ENCODE results near the gene KCTD12. TPM values are rescaled to one million over a fixed set of nuclear protein-coding genes. Genes with fewer than 3 reads are reported as not detected.

Gene KCTD12
- total RNA-seq, 2 experiments from 2014 or later, result 6.1 to 6.7 TPM

DNA sequence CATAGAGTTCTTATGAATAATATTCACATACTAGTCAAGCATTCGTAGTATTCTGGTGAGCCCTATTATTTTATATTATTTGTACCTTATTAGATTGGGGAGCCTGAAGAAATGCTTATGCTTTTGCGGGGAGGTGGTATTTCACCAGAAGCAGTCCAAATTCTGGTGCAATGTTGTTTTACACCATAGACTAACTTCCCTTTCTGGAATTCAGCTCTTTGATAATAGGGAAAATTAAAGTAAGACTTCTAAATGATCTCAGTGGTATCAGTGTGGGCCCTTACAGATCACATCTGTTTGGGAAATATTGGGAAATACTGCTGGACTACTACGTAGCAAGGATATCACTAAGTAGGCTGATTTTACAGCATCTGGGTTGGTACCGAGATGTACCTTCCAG is 34.2 kb downstream of the KCTD12 start:
- Mint-ChIP-seq H3K4me1 (ENCODE audit: low read depth) (peaks cover 2% of the 10 kb centered on the region), H3K27ac (no peak overlapping the region), H3K27me3 (peaks cover 2% of the 10 kb centered on the region), H3K36me3 (no peaks in the 10 kb centered on the region), H3K9me3 (no peaks in the 10 kb centered on the region), H3K4me3 (no peak overlapping the region)
- intact Hi-C loops (cut with micrococcal nuclease), result no loop called here
- POLR2A ChIA-PET, result no interaction called here
- CTCF ChIA-PET, result no interaction called here
- no peak for DNase-seq

GRCh38 chr13:76849493-76849892 is 36.7 kb downstream of the KCTD12 start:
- intact Hi-C loops (cut with micrococcal nuclease), result no loop called here
- peaks cover 2% of the 10 kb centered on the region for H3K27me3 Mint-ChIP-seq
- H3K9me3 Mint-ChIP-seq, result no peaks in the 10 kb centered on the region
- H3K4me3 Mint-ChIP-seq, result no peak overlapping the region
- H3K4me1 Mint-ChIP-seq (ENCODE audit: low read depth), result no peaks in the 10 kb centered on the region
- no peaks in the 10 kb centered on the region for H3K36me3 Mint-ChIP-seq
- CTCF ChIA-PET, result interaction anchor here (0.6 kb wide), 1 partner anchor 42 kb away, joined by 3 read pairs; no protein-coding TSS in a partner anchor
- no peak overlapping the region for H3K27ac Mint-ChIP-seq
- no peak for DNase-seq
- POLR2A ChIA-PET, result no interaction called here

DNA sequence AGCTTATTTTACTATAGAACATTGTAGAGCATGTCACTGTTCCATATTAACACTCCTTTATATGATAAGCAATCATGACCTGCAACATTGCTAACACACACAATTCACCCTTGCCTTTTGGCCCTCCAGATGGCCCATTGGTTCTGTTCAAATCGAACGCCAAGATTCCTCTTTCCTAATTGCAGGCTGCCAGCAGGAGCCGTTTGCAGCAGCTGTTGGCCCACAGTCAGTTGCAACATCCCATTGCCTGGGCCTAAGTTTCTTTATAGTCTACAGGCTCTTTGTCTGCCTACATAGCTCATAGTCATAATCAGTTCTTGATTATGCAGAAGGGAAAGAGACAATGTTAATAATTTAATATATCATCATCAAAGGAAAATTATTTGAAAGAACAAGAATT is 37.6 kb downstream of the KCTD12 start:
- ChIA-PET POLR2A (no interaction called here), CTCF (interaction anchor here (0.6 kb wide), 1 partner anchor 43 kb away, joined by 3 read pairs; no protein-coding TSS in a partner anchor)
- intact Hi-C loops (cut with micrococcal nuclease), result no loop called here
- DNase-seq, result no peak
- Mint-ChIP-seq H3K4me1 (ENCODE audit: low read depth) (no peaks in the 10 kb centered on the region), H3K9me3 (no peaks in the 10 kb centered on the region), H3K27me3 (peaks cover 2% of the 10 kb centered on the region), H3K36me3 (no peaks in the 10 kb centered on the region), H3K27ac (no peak overlapping the region), H3K4me3 (no peak overlapping the region)

GRCh38 chr13:76846363-76846762 is 39.8 kb downstream of the KCTD12 start:
- POLR2A ChIA-PET, result no interaction called here
- DNase-seq, result no peak
- H3K36me3 Mint-ChIP-seq, result no peaks in the 10 kb centered on the region
- no peaks in the 10 kb centered on the region for H3K4me1 Mint-ChIP-seq (ENCODE audit: low read depth)
- no peaks in the 10 kb centered on the region for H3K9me3 Mint-ChIP-seq
- no peak overlapping the region for H3K27ac Mint-ChIP-seq
- CTCF ChIA-PET, result no interaction called here
- peaks cover 2% of the 10 kb centered on the region for H3K27me3 Mint-ChIP-seq
- no peak overlapping the region for H3K4me3 Mint-ChIP-seq
- intact Hi-C loops (cut with micrococcal nuclease), result no loop called here

DNA sequence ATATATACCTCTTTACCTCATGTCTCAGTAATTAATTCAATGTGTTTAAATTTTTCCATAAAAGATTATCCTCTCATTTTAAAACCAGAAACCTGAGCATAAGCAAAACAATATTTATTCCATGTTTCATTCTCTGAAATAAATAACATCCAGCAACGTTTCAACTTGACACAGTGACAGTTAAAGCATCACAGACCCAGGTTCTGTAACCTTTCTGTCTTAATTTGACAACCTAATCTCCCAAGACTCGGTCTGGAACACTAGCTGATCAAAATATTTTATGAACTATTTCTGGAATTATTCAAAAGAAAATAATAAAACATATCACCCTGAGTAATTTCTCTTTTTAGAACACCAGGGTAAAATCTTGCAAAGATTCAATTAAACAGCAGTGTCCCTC is 40.3 kb downstream of the KCTD12 start:
- DNase-seq, result no peak
- CTCF ChIA-PET, result no interaction called here
- POLR2A ChIA-PET, result no interaction called here
- intact Hi-C loops (cut with micrococcal nuclease), result no loop called here
- H3K27ac Mint-ChIP-seq, result no peak overlapping the region
- no peaks in the 10 kb centered on the region for H3K9me3 Mint-ChIP-seq
- H3K4me3 Mint-ChIP-seq, result no peak overlapping the region
- H3K4me1 Mint-ChIP-seq (ENCODE audit: low read depth), result no peaks in the 10 kb centered on the region
- peaks cover 2% of the 10 kb centered on the region for H3K27me3 Mint-ChIP-seq
- no peaks in the 10 kb centered on the region for H3K36me3 Mint-ChIP-seq

DNA sequence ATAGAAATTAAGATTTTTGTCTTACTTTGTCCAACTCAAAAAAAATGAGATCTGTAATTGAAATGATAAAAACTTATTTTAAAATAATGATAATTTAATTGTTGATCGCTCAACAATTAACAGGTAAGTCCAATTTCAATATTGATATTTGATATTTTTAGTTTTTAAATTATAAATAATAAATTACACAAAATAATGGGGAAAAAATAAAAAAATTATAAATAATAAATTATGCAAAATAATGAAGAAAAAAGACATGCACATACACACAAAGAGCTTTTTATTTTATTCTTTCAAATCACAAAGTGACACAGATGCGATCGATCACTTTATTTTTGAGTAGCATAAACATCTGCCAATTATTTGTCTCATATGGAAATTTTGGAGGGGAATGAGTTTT is 40.8 kb downstream of the KCTD12 start:
- Mint-ChIP-seq H3K9me3 (no peaks in the 10 kb centered on the region), H3K36me3 (no peaks in the 10 kb centered on the region), H3K4me3 (no peak overlapping the region), H3K4me1 (ENCODE audit: low read depth) (no peaks in the 10 kb centered on the region), H3K27me3 (peaks cover 2% of the 10 kb centered on the region), H3K27ac (no peak overlapping the region)
- CTCF ChIA-PET, result no interaction called here
- intact Hi-C loops (cut with micrococcal nuclease), result no loop called here
- no peak for DNase-seq
- POLR2A ChIA-PET, result no interaction called here

DNA sequence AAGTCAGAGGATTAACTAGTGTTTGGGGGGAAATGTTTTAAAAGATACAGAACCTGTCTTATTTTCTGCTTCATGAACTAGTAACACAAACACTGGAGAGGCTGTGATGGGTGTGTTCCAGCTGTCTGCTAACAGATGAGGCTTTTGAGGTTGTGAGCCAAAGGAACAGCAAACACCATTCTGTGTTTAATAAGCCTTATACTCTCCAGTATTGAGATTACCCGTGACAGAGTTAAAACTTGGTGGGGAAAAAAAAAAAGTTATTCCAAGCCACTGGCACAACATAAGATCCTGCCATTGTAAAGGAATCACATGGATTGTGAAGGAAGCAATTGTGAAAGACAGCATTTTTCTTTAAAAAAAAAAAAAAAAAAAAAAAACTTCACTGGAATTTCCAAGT is 48.4 kb downstream of the KCTD12 start:
- H3K4me1 Mint-ChIP-seq (ENCODE audit: low read depth), result no peaks in the 10 kb centered on the region
- intact Hi-C loops (cut with micrococcal nuclease), result no loop called here
- ChIA-PET CTCF (no interaction called here), POLR2A (no interaction called here)
- H3K27ac Mint-ChIP-seq, result no peak overlapping the region
- H3K36me3 Mint-ChIP-seq, result no peaks in the 10 kb centered on the region
- H3K27me3 Mint-ChIP-seq, result peaks cover 13% of the 10 kb centered on the region
- no peaks in the 10 kb centered on the region for H3K9me3 Mint-ChIP-seq
- DNase-seq, result no peak
- no peak overlapping the region for H3K4me3 Mint-ChIP-seq

DNA sequence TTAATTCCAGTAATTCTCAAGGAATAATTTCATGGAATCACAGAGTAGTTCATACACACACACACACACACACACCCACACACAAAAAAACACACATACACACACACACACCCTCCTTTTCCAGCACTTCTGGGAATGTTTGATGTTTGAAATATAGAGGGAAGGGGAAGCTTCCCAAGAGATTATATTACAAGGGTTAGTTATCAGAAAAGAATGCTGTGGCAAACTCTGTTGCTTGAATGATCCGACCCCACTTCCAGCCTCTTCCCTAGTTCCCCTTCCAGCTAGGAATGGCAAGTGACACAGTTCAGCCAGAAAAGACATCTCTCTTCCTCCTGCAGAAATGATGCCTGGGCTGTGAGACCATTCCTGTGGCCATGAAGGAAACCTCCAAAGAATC is 49.9 kb downstream of the KCTD12 start:
- intact Hi-C loops (cut with micrococcal nuclease), result no loop called here
- Mint-ChIP-seq H3K36me3 (no peaks in the 10 kb centered on the region), H3K27ac (no peak overlapping the region), H3K4me1 (ENCODE audit: low read depth) (no peaks in the 10 kb centered on the region), H3K27me3 (peaks cover 13% of the 10 kb centered on the region), H3K4me3 (no peak overlapping the region), H3K9me3 (no peaks in the 10 kb centered on the region)
- POLR2A ChIA-PET, result no interaction called here
- no peak for DNase-seq
- CTCF ChIA-PET, result no interaction called here

DNA sequence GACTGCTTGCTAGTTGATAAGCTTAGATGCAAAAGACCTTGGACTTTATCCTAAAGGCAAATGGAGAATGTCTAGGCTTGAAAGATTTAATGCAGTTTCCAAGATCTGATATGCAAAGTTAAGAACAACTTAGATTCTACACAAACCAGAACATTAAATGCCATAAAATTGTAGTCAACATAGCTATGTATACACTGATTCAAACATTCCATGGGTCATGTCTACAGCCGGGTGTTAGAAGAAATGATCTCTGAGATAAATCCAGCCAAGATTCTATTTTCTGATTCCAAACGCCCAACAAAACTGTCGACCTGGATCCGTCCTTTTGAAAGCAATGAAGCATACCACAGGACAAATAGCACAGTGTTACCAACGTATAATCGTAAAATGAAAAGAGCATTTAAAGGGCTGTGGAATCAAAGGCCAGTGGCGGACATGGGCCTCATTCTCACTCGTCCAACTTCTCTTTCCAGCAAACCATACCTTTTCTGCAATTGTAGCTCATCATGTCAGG is 52.7 kb downstream of the KCTD12 start:
- H3K4me1 Mint-ChIP-seq (ENCODE audit: low read depth), result peaks cover 7% of the 10 kb centered on the region
- CTCF ChIA-PET, result no interaction called here

GRCh38 chr13:76832258-76832988 is 53.8 kb downstream of the KCTD12 start:
- no peak for DNase-seq
- ChIA-PET CTCF (interaction anchor here (1.1 kb wide), 1 partner anchor 51 kb away, joined by 3 read pairs; no protein-coding TSS in a partner anchor), POLR2A (no interaction called here)
- H3K9me3 Mint-ChIP-seq, result no peaks in the 10 kb centered on the region
- H3K27me3 Mint-ChIP-seq, result peaks cover 13% of the 10 kb centered on the region
- H3K4me3 Mint-ChIP-seq, result no peak overlapping the region
- no peak overlapping the region for H3K27ac Mint-ChIP-seq
- H3K36me3 Mint-ChIP-seq, result no peaks in the 10 kb centered on the region
- intact Hi-C loops (cut with micrococcal nuclease), result no loop called here
- peaks cover 10% of the 10 kb centered on the region for H3K4me1 Mint-ChIP-seq (ENCODE audit: low read depth)

More for the DNA sequence above, 52.7 kb downstream of the KCTD12 start:
- Mint-ChIP-seq H3K9me3 (no peaks in the 10 kb centered on the region), H3K27me3 (peaks cover 14% of the 10 kb centered on the region), H3K4me3 (no peak overlapping the region), H3K27ac (no peak overlapping the region), H3K36me3 (no peaks in the 10 kb centered on the region)
- intact Hi-C loops (cut with micrococcal nuclease), result no loop called here
- POLR2A ChIA-PET, result no interaction called here
- no peak for DNase-seq

GRCh38 chr13:76830805-76831204 is 55.4 kb downstream of the KCTD12 start:
- DNase-seq, result no peak
- peaks cover 10% of the 10 kb centered on the region for H3K4me1 Mint-ChIP-seq (ENCODE audit: low read depth)
- no peaks in the 10 kb centered on the region for H3K36me3 Mint-ChIP-seq
- CTCF ChIA-PET, result interaction anchor here (1.4 kb wide), 1 partner anchor 1135 kb away, joined by 3 read pairs; no protein-coding TSS in a partner anchor
- no peaks in the 10 kb centered on the region for H3K9me3 Mint-ChIP-seq
- H3K27ac Mint-ChIP-seq, result no peak overlapping the region
- H3K4me3 Mint-ChIP-seq, result no peak overlapping the region
- POLR2A ChIA-PET, result no interaction called here
- intact Hi-C loops (cut with micrococcal nuclease), result no loop called here
- H3K27me3 Mint-ChIP-seq, result peaks cover 5% of the 10 kb centered on the region
